IgD-negative memory B cell (primary cell): ENCODE measurements around the gene RYR1. TPM values are rescaled to one million over a fixed set of nuclear protein-coding genes. Genes with fewer than 3 reads are reported as not detected.
"Not testable (repeated sequence)": the region's sequence is repeated elsewhere in the genome, so short reads cannot be mapped to it uniquely, and the experiment has no call there.

ENCODE experiments used
- H3K27ac Mint-ChIP-seq, 3 donors: one replicate each; pipeline ENCODE4 v1.8.0; 2020 to 2022; ENCODE audit warnings: mild to moderate bottlenecking in 3 of 3, mixed read lengths in 3 of 3, moderate library complexity in 1 of 3
- H3K27me3 Mint-ChIP-seq: one replicate; pipeline ENCODE4 v1.8.0; 2021; ENCODE audit warnings: mixed read lengths
- H3K36me3 Mint-ChIP-seq: one replicate; pipeline ENCODE4 v1.8.0; 2020; ENCODE audit warnings: mild to moderate bottlenecking, mixed read lengths
- H3K4me1 Mint-ChIP-seq, 3 donors: one replicate each; pipeline ENCODE4 v1.8.0; 2020 to 2022; ENCODE audit warnings: mixed read lengths in 3 of 3, mild to moderate bottlenecking in 1 of 3
- H3K4me3 Mint-ChIP-seq, 4 donors: one replicate each; pipeline ENCODE4 v1.8.0; 2020 to 2022; ENCODE audit warnings: mild to moderate bottlenecking in 4 of 4, mixed read lengths in 4 of 4, moderate library complexity in 3 of 4
- H3K9me3 Mint-ChIP-seq, 3 donors: one replicate each; pipeline ENCODE4 v1.8.0; 2020 to 2021; ENCODE audit warnings: mixed read lengths in 3 of 3, mild to moderate bottlenecking in 1 of 3
- polyA plus RNA-seq: library from polyadenylated mRNA; unstranded; fragments of 300-500 nt; fragmentation: Illumina TruSeq; gene quantifications from one replicate; pipeline ENCODE4 v1.2.3, GENCODE V29; 2021

RYR1 gene
- polyA plus RNA-seq, 1 donor from 2014 or later = 0.03 TPM

GRCh38 chr19:38391911-38392464 lies 41.5 kb upstream of the RYR1 start:
- no peak overlapping the region for H3K4me3 Mint-ChIP-seq
- H3K27me3 Mint-ChIP-seq = peaks cover 31% of the 10 kb centered on the region
- H3K9me3 Mint-ChIP-seq = no peaks in the 10 kb centered on the region
- no peaks in the 10 kb centered on the region for H3K36me3 Mint-ChIP-seq
- no peak overlapping the region for H3K27ac Mint-ChIP-seq
- H3K4me1 Mint-ChIP-seq = peaks cover 16 to 19% (median 16%) of the 10 kb centered on the region in 3 donors

- H3K36me3 Mint-ChIP-seq = no peaks in the 10 kb centered on the region
- H3K4me3 Mint-ChIP-seq = peak overlapping the region in 1 of 4 donors; percentile 19
- H3K27ac Mint-ChIP-seq = peak overlapping the region in 1 of 3 donors; percentile 2
- peaks cover 12 to 16% (median 13%) of the 10 kb centered on the region in 3 donors for H3K4me1 Mint-ChIP-seq
- no peaks in the 10 kb centered on the region for H3K9me3 Mint-ChIP-seq
- peaks cover 31% of the 10 kb centered on the region for H3K27me3 Mint-ChIP-seq
Measured at GRCh38 chr19:38392707-38393308, 40.7 kb upstream of the RYR1 start.

GRCh38 chr19:38394488-38394887 lies 39.0 kb upstream of the RYR1 start:
- peaks cover 8 to 11% (median 8%) of the 10 kb centered on the region in 3 donors for H3K4me1 Mint-ChIP-seq
- H3K27me3 Mint-ChIP-seq = peaks cover 29% of the 10 kb centered on the region
- no peaks in the 10 kb centered on the region for H3K36me3 Mint-ChIP-seq
- no peaks in the 10 kb centered on the region for H3K9me3 Mint-ChIP-seq
- peak overlapping the region in 1 of 3 donors; percentile 83 for H3K27ac Mint-ChIP-seq
- peak overlapping the region in 3 of 4 donors; percentile 0 to 69 (median 13) for H3K4me3 Mint-ChIP-seq

- Mint-ChIP-seq H3K4me1 (peaks cover 7 to 11% (median 8%) of the 10 kb centered on the region in 3 donors), H3K27me3 (peaks cover 26% of the 10 kb centered on the region), H3K4me3 (peak overlapping the region in 3 of 4 donors; percentile 51 to 69 (median 65)), H3K27ac (no peak overlapping the region), H3K9me3 (no peaks in the 10 kb centered on the region), H3K36me3 (no peaks in the 10 kb centered on the region)
Measured at GRCh38 chr19:38395381-38396114, 37.9 kb upstream of the RYR1 start.

- Mint-ChIP-seq H3K9me3 (no peaks in the 10 kb centered on the region), H3K4me1 (peaks cover 8 to 16% (median 10%) of the 10 kb centered on the region in 3 donors), H3K4me3 (peak overlapping the region in 1 of 4 donors; percentile 33), H3K36me3 (no peaks in the 10 kb centered on the region), H3K27ac (no peak overlapping the region), H3K27me3 (peaks cover 20% of the 10 kb centered on the region)
Measured at GRCh38 chr19:38399081-38399480, 34.4 kb upstream of the RYR1 start.

GRCh38 chr19:38399537-38399936 lies 34.0 kb upstream of the RYR1 start:
- Mint-ChIP-seq H3K4me3 (peak overlapping the region in 1 of 4 donors; percentile 33), H3K36me3 (no peaks in the 10 kb centered on the region), H3K27me3 (peaks cover 20% of the 10 kb centered on the region), H3K4me1 (peaks cover 8 to 16% (median 10%) of the 10 kb centered on the region in 3 donors), H3K9me3 (no peaks in the 10 kb centered on the region), H3K27ac (no peak overlapping the region)

GRCh38 chr19:38400361-38400760 lies 33.1 kb upstream of the RYR1 start:
- Mint-ChIP-seq H3K27me3 (peaks cover 17% of the 10 kb centered on the region), H3K4me3 (peak overlapping the region in 2 of 4 donors; percentile 43 to 61), H3K4me1 (peaks cover 5 to 11% (median 8%) of the 10 kb centered on the region in 3 donors), H3K36me3 (peaks cover 1% of the 10 kb centered on the region), H3K27ac (peak overlapping the region in 1 of 3 donors; percentile 20), H3K9me3 (no peaks in the 10 kb centered on the region)

GRCh38 chr19:38401148-38401547 lies 32.3 kb upstream of the RYR1 start:
- peaks cover 5 to 11% (median 8%) of the 10 kb centered on the region in 3 donors for H3K4me1 Mint-ChIP-seq
- peak overlapping the region in 2 of 4 donors; percentile 38 to 86 for H3K4me3 Mint-ChIP-seq
- peaks cover 17% of the 10 kb centered on the region for H3K27me3 Mint-ChIP-seq
- peak overlapping the region in 1 of 3 donors; percentile 69 for H3K27ac Mint-ChIP-seq
- H3K36me3 Mint-ChIP-seq = peaks cover 1% of the 10 kb centered on the region
- H3K9me3 Mint-ChIP-seq = no peaks in the 10 kb centered on the region

DNA sequence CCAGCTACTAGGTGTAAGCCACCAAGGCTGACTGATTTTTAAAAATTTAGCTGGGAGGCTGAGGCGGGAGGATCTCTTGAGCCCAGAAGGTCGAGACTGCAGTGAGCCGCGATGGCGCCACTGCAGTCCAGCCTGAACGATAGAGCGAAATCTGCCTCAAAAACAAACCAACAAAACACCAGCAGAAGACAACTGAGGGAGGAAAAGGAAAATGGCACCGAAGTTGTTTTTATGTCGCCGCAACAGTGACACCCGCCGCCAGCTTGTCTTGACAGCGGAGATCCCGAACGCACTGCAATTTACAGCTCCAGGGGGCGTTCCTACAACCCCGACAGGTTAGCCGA lies 30.9 kb upstream of the RYR1 start:
- Mint-ChIP-seq H3K36me3 (peaks cover 6% of the 10 kb centered on the region), H3K27ac (peak overlapping the region; percentile 77 to 93 (median 80)), H3K27me3 (peaks cover 5% of the 10 kb centered on the region), H3K4me3 (peak overlapping the region; percentile 88 to 98 (median 94)), H3K9me3 (no peaks in the 10 kb centered on the region), H3K4me1 (peaks cover 4 to 8% (median 5%) of the 10 kb centered on the region in 3 donors)

- peak within 1 kb of the TSS; percentile 88 to 98 (median 94) for H3K4me3 Mint-ChIP-seq
- peaks cover 4 to 8% (median 5%) of the 10 kb centered on the region in 3 donors for H3K4me1 Mint-ChIP-seq
- H3K27me3 Mint-ChIP-seq = peaks cover 5% of the 10 kb centered on the region
- H3K9me3 Mint-ChIP-seq = no peaks in the 10 kb centered on the region
- peaks cover 6% of the 10 kb centered on the region for H3K36me3 Mint-ChIP-seq
- peak within 1 kb of the TSS; percentile 77 to 94 (median 80) for H3K27ac Mint-ChIP-seq
Measured at GRCh38 chr19:38402967-38403674, 30.4 kb upstream of the RYR1 start, which contains the start of gene FAM98C. Gene FAM98C, plus strand, starts transcription at chr19:38403093. Its CDS starts 61 bp downstream, at chr19:38403154.

DNA sequence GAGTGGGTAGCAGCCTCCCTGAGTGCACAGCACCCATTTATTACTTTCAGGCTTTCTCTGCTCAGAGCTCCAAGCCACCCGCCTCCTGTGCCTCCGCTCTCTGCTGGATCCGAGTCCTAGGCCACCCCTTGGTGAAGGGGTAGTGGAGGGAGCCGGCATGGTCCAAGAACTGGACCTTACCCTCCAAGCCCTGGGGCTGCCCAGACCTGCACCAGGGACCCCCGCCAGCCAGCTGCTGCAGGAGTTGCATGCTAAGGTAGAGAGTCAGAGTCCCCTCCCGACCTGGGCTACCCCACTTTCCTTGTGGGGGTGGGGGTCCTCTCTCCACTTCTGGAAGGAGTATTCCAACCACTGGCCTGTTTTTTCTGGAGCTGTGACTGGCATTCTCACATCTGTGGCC lies 28.6 kb upstream of the RYR1 start:
- H3K4me1 Mint-ChIP-seq = peaks cover 4 to 8% (median 5%) of the 10 kb centered on the region in 3 donors
- H3K27me3 Mint-ChIP-seq = no peaks in the 10 kb centered on the region
- peak overlapping the region in 3 of 4 donors; percentile 54 to 93 (median 55) for H3K4me3 Mint-ChIP-seq
- peak overlapping the region in 1 of 3 donors; percentile 28 for H3K27ac Mint-ChIP-seq
- H3K36me3 Mint-ChIP-seq = peaks cover 6% of the 10 kb centered on the region
- no peaks in the 10 kb centered on the region for H3K9me3 Mint-ChIP-seq

DNA sequence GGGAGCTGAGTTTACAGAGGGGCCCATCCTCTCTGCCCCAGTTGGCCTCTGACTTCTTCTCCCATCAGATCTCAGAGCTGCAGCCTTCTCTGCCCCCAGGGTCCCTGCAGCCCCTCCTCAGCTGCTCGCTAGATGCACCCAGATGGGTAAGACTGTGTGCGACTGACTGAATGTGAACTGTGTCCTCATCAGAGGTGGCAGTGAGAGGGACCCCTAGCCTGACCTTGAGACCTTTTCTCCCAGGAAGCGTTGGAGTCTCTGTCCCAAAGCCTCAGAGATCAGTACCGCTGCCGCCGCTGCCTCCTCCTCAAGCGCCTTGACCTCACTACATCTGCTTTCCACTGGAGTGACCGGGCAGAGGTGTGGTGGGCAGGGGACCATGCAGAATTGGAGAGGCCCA lies 28.2 kb upstream of the RYR1 start:
- H3K27me3 Mint-ChIP-seq = no peaks in the 10 kb centered on the region
- H3K4me3 Mint-ChIP-seq = peak overlapping the region in 1 of 4 donors; percentile 22
- peaks cover 6% of the 10 kb centered on the region for H3K36me3 Mint-ChIP-seq
- peaks cover 4 to 8% (median 5%) of the 10 kb centered on the region in 3 donors for H3K4me1 Mint-ChIP-seq
- H3K9me3 Mint-ChIP-seq = no peaks in the 10 kb centered on the region
- H3K27ac Mint-ChIP-seq = no peak overlapping the region

- peaks cover 7% of the 10 kb centered on the region for H3K36me3 Mint-ChIP-seq
- H3K9me3 Mint-ChIP-seq = no peaks in the 10 kb centered on the region
- H3K4me3 Mint-ChIP-seq = no peak overlapping the region
- no peaks in the 10 kb centered on the region for H3K27me3 Mint-ChIP-seq
- peaks cover 0 to 1% (median 0%) of the 10 kb centered on the region in 3 donors for H3K4me1 Mint-ChIP-seq
- H3K27ac Mint-ChIP-seq = peak overlapping the region in 1 of 3 donors; percentile 74
Measured at GRCh38 chr19:38409631-38410133, 23.8 kb upstream of the RYR1 start.

DNA sequence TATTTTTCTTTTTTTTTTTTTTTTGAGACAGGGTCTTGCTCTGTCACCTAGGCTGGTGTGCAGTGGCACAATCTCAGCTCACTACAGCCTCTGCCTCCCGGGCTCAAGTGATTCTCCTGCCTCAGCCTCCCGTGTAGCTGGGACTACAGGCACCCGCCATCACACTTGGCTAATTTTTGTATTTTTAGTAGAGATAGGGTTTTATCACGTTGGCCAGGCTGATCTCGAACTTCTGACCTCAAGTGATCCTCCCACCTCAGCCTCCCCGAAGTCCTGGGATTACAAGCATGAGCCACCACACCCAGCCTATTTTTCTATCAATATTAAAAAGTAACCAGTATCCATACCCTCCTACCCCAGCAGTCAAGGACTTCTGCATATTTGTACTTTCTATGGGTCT lies 23.1 kb upstream of the RYR1 start:
- not testable (repeated sequence) for H3K27me3 Mint-ChIP-seq, H3K4me3 Mint-ChIP-seq, H3K36me3 Mint-ChIP-seq, H3K4me1 Mint-ChIP-seq, H3K9me3 Mint-ChIP-seq
- H3K27ac Mint-ChIP-seq = peak overlapping the region in 1 of 3 donors; percentile 74
